Renal pelvis (tissue), 4 donors: ENCODE data around the gene MIOX. TPM values are rescaled to one million over a fixed set of nuclear protein-coding genes. Genes with fewer than 3 reads are reported as not detected.

Source experiments
- DNase-seq: peaks from one replicate; pipeline ENCODE4 v3.0.0-alpha.2; 2013
- polyA plus RNA-seq, 3 donors: library from polyadenylated mRNA; unstranded; fragments of 120-200 nt; gene quantifications; one replicate each; pipeline ENCODE4 v1.2.1, GENCODE V29; 2013; ENCODE audit not compliant: insufficient read length in 3 of 3

MIOX gene
- polyA plus RNA-seq, 3 donors: 3.3 to 6.6 (median 4.2) TPM

GRCh38 chr22:50447576-50448551 is 38.8 kb upstream of the MIOX start:
- no peak for DNase-seq

- DNase-seq: no peak
These were observed 34.0 kb upstream of the MIOX start for GRCh38 chr22:50452649-50453048.

GRCh38 chr22:50454556-50455075 is 32.0 kb upstream of the MIOX start:
- DNase-seq: no peak

- no peak for DNase-seq
These were observed 31.5 kb upstream of the MIOX start for GRCh38 chr22:50455201-50455600.

GRCh38 chr22:50456026-50456425 is 30.6 kb upstream of the MIOX start:
- no peak for DNase-seq

- DNase-seq: no peak
These were observed 30.0 kb upstream of the MIOX start for GRCh38 chr22:50456466-50457234.

- DNase-seq: no peak
These were observed 27.6 kb upstream of the MIOX start for GRCh38 chr22:50459016-50459415.

GRCh38 chr22:50459496-50460140 is 27.0 kb upstream of the MIOX start:
- DNase-seq: no peak

GRCh38 chr22:50460938-50461337 is 25.7 kb upstream of the MIOX start:
- no peak for DNase-seq

- DNase-seq: no peak
These were observed 25.1 kb upstream of the MIOX start for GRCh38 chr22:50461536-50461935.

- no peak for DNase-seq
These were observed 24.6 kb upstream of the MIOX start for GRCh38 chr22:50461979-50462540.

GRCh38 chr22:50463188-50463900 is 23.3 kb upstream of the MIOX start:
- DNase-seq: no peak

- DNase-seq: no peak
These were observed 22.2 kb upstream of the MIOX start for GRCh38 chr22:50464451-50464850.

GRCh38 chr22:50465066-50465930 is 21.4 kb upstream of the MIOX start:
- no peak for DNase-seq

GRCh38 chr22:50467341-50467740 is 19.3 kb upstream of the MIOX start:
- no peak for DNase-seq

GRCh38 chr22:50467773-50468440 is 18.8 kb upstream of the MIOX start:
- no peak for DNase-seq

GRCh38 chr22:50468626-50469025 is 18.0 kb upstream of the MIOX start:
- DNase-seq: no peak

GRCh38 chr22:50469377-50470305 is 17.0 kb upstream of the MIOX start:
- no peak for DNase-seq
